Stimulated activated CD8-positive, alpha-beta memory T cell treated with anti-CD3 and anti-CD28 coated beads, Interleukin-15, amount 100 ng/mL, for 48 hours (primary cell): ENCODE measurements around the gene C16orf96.

Experiments used
- DNase-seq, 2 donors: peaks; one replicate each; pipeline ENCODE4 v3.0.0-alpha.2; 2020; ENCODE audit warnings: low read depth in 2 of 2

C16orf96 gene

GRCh38 chr16:4525634-4526277, 30.4 kb upstream of the C16orf96 start:
- no peak for DNase-seq

GRCh38 chr16:4529085-4530060, 26.8 kb upstream of the C16orf96 start:
- DNase-seq: no peak

GRCh38 chr16:4531811-4532210, 24.3 kb upstream of the C16orf96 start:
- DNase-seq: no peak

- no peak for DNase-seq
Observed at GRCh38 chr16:4532238-4532637, 23.9 kb upstream of the C16orf96 start.

GRCh38 chr16:4533490-4533889, 22.6 kb upstream of the C16orf96 start:
- DNase-seq: no peak

GRCh38 chr16:4534151-4534790, 21.9 kb upstream of the C16orf96 start:
- no peak for DNase-seq

- peak in 1 of 2 donors; percentile 23 for DNase-seq
Observed at GRCh38 chr16:4535627-4536108, 20.5 kb upstream of the C16orf96 start.

GRCh38 chr16:4536391-4537106, 19.6 kb upstream of the C16orf96 start:
- DNase-seq: no peak

GRCh38 chr16:4537376-4538343, 18.5 kb upstream of the C16orf96 start:
- no peak for DNase-seq

GRCh38 chr16:4538350-4539235, 17.5 kb upstream of the C16orf96 start, which contains the start of gene CDIP1:
TSS of gene CDIP1 (minus strand) at chr16:4538773. CDS start at chr16:4514130, 24,643 bp downstream.
- DNase-seq: peak; percentile 93 to 96

- DNase-seq: no peak
Observed at GRCh38 chr16:4539716-4540284, 16.3 kb upstream of the C16orf96 start.

GRCh38 chr16:4544473-4544872, 11.7 kb upstream of the C16orf96 start:
- no peak for DNase-seq

- DNase-seq: no peak
Observed at GRCh38 chr16:4548124-4548523, 8.0 kb upstream of the C16orf96 start.

- no peak for DNase-seq
Observed at GRCh38 chr16:4550591-4550990, 5.5 kb upstream of the C16orf96 start.

- no peak for DNase-seq
Observed at GRCh38 chr16:4552541-4552940, 3.6 kb upstream of the C16orf96 start.

- no peak for DNase-seq
Observed at GRCh38 chr16:4556580-4556979, 440 bp downstream of the C16orf96 start.

GRCh38 chr16:4557973-4558372, 1.8 kb downstream of the C16orf96 start:
- no peak for DNase-seq

GRCh38 chr16:4561596-4561995, 5.5 kb downstream of the C16orf96 start:
- DNase-seq: no peak
